Measurements from ENCODE around the gene AIFM3. TPM values are rescaled to one million over a fixed set of nuclear protein-coding genes. Genes with fewer than 3 reads are reported as not detected.
"Not testable (repeated sequence)": the region's sequence is repeated elsewhere in the genome, so short reads cannot be mapped to it uniquely, and the experiment has no call there.

AIFM3 gene
- total and polyA plus RNA-seq, 2 experiments from 2014 or later, result 0.45 to 1.5 TPM

DNA sequence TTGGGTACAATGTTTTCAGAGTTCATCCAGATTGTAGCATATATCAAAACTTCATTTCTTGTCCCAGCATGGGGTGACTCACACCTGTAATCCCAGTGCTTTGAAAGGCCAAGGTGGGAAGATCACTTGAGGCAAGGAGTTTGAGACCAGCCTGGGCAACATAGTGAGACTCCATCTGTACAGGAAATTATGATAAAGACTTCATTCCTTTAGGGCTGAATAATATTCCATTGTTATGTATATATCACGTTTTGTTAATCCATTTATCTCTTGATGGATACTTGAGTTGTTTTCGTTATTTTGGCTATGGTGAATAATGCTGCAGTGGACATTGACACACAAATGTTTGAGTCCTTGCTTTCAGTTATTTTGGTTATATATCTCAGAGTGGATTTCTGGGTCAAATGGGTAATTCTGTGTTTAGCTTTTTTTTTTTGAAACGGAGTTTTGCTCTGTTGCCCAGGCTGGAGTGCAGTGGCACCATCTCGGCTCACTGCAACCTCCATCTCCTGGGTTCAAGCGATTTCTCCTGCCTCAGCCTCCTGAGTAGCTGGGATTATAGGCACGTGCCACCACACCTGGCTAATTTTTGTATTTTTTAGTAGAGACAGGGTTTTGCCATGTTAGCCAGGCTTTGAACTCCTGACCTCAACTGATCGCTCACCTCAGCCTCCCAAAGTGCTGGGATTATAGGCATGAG, 24.7 kb upstream of the AIFM3 start:
- not testable (repeated sequence) for H3K36me3 ChIP-seq (ENCODE audit: insufficient read depth); H3K27ac ChIP-seq (ENCODE audit: low read depth); H3K27me3 Mint-ChIP-seq (ENCODE audit: insufficient read depth, low read depth, poor library complexity); H3K9me3 Mint-ChIP-seq; H3K4me2 ChIP-seq; H3K9me2 ChIP-seq (ENCODE audit: insufficient read depth); H2AFZ ChIP-seq; H3K4me3 Mint-ChIP-seq; H3K27ac Mint-ChIP-seq; H3F3A ChIP-seq (replicated peaks; ENCODE audit: low read depth); DNase-seq (ENCODE audit: low spot score); H3K27me3 ChIP-seq (ENCODE audit: insufficient read depth); ATAC-seq; H3K4me3 ChIP-seq
- H3K4me1 ChIP-seq (ENCODE audit: insufficient read depth), result peaks cover 20% of the 10 kb centered on the region; the same call in 1 of the 2 replicates
- peaks cover 97% of the 10 kb centered on the region for H4K20me1 ChIP-seq (replicated peaks; ENCODE audit: insufficient read depth)
- Mint-ChIP-seq H3K36me3 (ENCODE audit: low read depth) (peaks cover 16% of the 10 kb centered on the region), H3K4me1 (peaks cover 16% of the 10 kb centered on the region; the same call in 2 of the 3 replicates)
- H3K79me2 ChIP-seq (replicated peaks; ENCODE audit: insufficient read depth), result peaks cover 100% of the 10 kb centered on the region

DNA sequence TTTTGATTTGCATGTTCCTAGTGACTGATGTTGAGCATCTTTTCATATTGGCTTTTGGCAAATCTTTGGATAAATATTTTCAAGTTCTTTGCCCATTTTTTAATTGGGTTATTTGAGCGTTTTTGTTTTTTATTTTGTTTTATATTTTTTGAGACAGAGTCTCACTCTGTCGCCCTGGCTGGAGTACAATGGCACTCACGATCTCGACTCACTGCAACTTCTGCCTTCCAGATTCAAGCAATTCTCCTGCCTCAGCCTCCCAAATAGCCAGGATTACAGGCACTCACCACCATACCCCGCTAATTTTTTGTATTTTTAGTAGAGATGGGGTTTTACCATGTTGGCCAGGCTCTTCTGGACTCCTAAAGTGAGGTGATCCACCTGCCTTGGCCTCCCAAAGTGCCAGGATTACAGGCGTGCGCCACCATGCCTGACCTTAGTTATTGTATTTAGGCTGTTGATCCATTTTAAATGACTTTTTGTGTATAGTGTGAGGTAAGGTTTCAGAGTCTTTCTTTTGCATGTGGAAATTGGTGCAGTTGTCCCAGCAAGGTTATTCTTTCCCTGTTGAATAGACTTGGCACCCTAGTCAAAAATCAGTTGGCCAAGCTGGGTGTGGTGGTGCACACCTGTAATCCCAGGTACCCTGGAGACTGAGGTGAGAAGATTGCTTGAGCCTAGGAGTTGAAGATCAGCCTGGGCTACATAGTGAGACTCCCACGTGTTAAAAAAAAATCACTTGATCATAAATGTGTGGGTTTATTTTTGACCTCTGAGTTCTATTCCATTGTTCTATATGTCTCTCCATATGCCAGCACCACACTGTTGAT, 23.7 kb upstream of the AIFM3 start:
- Mint-ChIP-seq H3K4me1 (peaks cover 20% of the 10 kb centered on the region; the same call in 2 of the 3 replicates), H3K27me3 (ENCODE audit: insufficient read depth, low read depth, poor library complexity) (peaks cover 8% of the 10 kb centered on the region), H3K36me3 (ENCODE audit: low read depth) (peaks cover 10% of the 10 kb centered on the region), H3K4me3 (no peak overlapping the region), H3K27ac (no peak overlapping the region), H3K9me3 (no peaks in the 10 kb centered on the region)
- H3F3A ChIP-seq (replicated peaks; ENCODE audit: low read depth), result no peaks in the 10 kb centered on the region
- no peaks in the 10 kb centered on the region for H3K36me3 ChIP-seq (ENCODE audit: insufficient read depth)
- H3K27ac ChIP-seq (ENCODE audit: low read depth), result no peak overlapping the region
- H4K20me1 ChIP-seq (replicated peaks; ENCODE audit: insufficient read depth), result peaks cover 97% of the 10 kb centered on the region
- H2AFZ ChIP-seq, result no peak overlapping the region
- no peak for DNase-seq (ENCODE audit: low spot score)
- H3K27me3 ChIP-seq (ENCODE audit: insufficient read depth), result no peaks in the 10 kb centered on the region
- peaks cover 100% of the 10 kb centered on the region for H3K79me2 ChIP-seq (replicated peaks; ENCODE audit: insufficient read depth)
- H3K4me1 ChIP-seq (ENCODE audit: insufficient read depth), result peaks cover 18% of the 10 kb centered on the region
- no peak overlapping the region for H3K4me3 ChIP-seq
- no peak overlapping the region for H3K4me2 ChIP-seq
- H3K9me2 ChIP-seq (ENCODE audit: insufficient read depth), result peaks cover 2% of the 10 kb centered on the region; the same call in 1 of the 2 replicates
- ATAC-seq, result no peak
- TF ChIP-seq, protein P1, sequence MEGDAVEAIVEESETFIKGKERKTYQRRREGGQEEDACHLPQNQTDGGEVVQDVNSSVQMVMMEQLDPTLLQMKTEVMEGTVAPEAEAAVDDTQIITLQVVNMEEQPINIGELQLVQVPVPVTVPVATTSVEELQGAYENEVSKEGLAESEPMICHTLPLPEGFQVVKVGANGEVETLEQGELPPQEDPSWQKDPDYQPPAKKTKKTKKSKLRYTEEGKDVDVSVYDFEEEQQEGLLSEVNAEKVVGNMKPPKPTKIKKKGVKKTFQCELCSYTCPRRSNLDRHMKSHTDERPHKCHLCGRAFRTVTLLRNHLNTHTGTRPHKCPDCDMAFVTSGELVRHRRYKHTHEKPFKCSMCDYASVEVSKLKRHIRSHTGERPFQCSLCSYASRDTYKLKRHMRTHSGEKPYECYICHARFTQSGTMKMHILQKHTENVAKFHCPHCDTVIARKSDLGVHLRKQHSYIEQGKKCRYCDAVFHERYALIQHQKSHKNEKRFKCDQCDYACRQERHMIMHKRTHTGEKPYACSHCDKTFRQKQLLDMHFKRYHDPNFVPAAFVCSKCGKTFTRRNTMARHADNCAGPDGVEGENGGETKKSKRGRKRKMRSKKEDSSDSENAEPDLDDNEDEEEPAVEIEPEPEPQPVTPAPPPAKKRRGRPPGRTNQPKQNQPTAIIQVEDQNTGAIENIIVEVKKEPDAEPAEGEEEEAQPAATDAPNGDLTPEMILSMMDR (conservative IDR thresholded peaks at IDR 0.05; ENCODE audit: low read depth in 2 of 2), result no peak
- TF ChIP-seq, protein P2, sequence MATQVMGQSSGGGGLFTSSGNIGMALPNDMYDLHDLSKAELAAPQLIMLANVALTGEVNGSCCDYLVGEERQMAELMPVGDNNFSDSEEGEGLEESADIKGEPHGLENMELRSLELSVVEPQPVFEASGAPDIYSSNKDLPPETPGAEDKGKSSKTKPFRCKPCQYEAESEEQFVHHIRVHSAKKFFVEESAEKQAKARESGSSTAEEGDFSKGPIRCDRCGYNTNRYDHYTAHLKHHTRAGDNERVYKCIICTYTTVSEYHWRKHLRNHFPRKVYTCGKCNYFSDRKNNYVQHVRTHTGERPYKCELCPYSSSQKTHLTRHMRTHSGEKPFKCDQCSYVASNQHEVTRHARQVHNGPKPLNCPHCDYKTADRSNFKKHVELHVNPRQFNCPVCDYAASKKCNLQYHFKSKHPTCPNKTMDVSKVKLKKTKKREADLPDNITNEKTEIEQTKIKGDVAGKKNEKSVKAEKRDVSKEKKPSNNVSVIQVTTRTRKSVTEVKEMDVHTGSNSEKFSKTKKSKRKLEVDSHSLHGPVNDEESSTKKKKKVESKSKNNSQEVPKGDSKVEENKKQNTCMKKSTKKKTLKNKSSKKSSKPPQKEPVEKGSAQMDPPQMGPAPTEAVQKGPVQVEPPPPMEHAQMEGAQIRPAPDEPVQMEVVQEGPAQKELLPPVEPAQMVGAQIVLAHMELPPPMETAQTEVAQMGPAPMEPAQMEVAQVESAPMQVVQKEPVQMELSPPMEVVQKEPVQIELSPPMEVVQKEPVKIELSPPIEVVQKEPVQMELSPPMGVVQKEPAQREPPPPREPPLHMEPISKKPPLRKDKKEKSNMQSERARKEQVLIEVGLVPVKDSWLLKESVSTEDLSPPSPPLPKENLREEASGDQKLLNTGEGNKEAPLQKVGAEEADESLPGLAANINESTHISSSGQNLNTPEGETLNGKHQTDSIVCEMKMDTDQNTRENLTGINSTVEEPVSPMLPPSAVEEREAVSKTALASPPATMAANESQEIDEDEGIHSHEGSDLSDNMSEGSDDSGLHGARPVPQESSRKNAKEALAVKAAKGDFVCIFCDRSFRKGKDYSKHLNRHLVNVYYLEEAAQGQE (IDR thresholded peaks at IDR 0.05; ENCODE audit: unreplicated experiment), result no peak
- TF ChIP-seq CREB1 (CRISPR knock-in tag; IDR thresholded peaks at IDR 0.05; ENCODE audit: low read depth) (no peak), NANOG (IDR thresholded peaks at IDR 0.05; ENCODE audit: borderline replicate concordance) (no peak), EZH2phosphoT487 (IDR thresholded peaks at IDR 0.05; ENCODE audit: unreplicated experiment) (no peak), JUNB (IDR thresholded peaks at IDR 0.05; ENCODE audit: unreplicated experiment) (no peak), EZH2 (IDR thresholded peaks at IDR 0.05; ENCODE audit: low read depth, unreplicated experiment) (no peak), POLR2AphosphoS5 (IDR thresholded peaks at IDR 0.05; ENCODE audit: low read depth) (no peak), ZNF331 (CRISPR knock-in tag; IDR thresholded peaks at IDR 0.05; ENCODE audit: low read depth) (no peak)
- TF ChIP-seq, protein P3, sequence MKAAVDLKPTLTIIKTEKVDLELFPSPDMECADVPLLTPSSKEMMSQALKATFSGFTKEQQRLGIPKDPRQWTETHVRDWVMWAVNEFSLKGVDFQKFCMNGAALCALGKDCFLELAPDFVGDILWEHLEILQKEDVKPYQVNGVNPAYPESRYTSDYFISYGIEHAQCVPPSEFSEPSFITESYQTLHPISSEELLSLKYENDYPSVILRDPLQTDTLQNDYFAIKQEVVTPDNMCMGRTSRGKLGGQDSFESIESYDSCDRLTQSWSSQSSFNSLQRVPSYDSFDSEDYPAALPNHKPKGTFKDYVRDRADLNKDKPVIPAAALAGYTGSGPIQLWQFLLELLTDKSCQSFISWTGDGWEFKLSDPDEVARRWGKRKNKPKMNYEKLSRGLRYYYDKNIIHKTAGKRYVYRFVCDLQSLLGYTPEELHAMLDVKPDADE (IDR thresholded peaks at IDR 0.05), result no peak
